HUES48 (cell line): ENCODE measurements around the gene CKLF.
"Not testable (repeated sequence)": the region's sequence is repeated elsewhere in the genome, so short reads cannot be mapped to it uniquely, and the experiment has no call there.

ENCODE experiments used
- H3K27ac ChIP-seq: one replicate; pipeline ENCODE4 v1.7.0; 2013; ENCODE audit warnings: low read depth, low read length, inconsistent platforms
- H3K27me3 ChIP-seq: 2 replicates; pipeline ENCODE4 v1.6.1; 2013; ENCODE audit warnings: mild to moderate bottlenecking, low read length; ENCODE audit not compliant: control insufficient read depth, insufficient read depth
- H3K36me3 ChIP-seq: 2 replicates; pipeline ENCODE4 v1.6.1; 2013; ENCODE audit warnings: low read length; ENCODE audit not compliant: control insufficient read depth, insufficient read depth
- H3K4me1 ChIP-seq: 2 replicates; pipeline ENCODE4 v1.6.1; 2013; ENCODE audit warnings: mild to moderate bottlenecking, low read length; ENCODE audit not compliant: control insufficient read depth, insufficient read depth
- H3K4me3 ChIP-seq: 2 replicates; pipeline ENCODE4 v1.5.1; 2013; ENCODE audit warnings: mild to moderate bottlenecking, low read depth, low read length
- H3K9ac ChIP-seq: 2 replicates; pipeline ENCODE4 v1.6.1; 2013; ENCODE audit warnings: mild to moderate bottlenecking, low read depth, low read length, moderate library complexity
- H3K9me3 ChIP-seq: 2 replicates; pipeline ENCODE4 v1.6.1; 2013; ENCODE audit warnings: low read length; ENCODE audit not compliant: control insufficient read depth, insufficient read depth

The CKLF gene

GRCh38 chr16:66601471-66601870, 49.1 kb downstream of the CKLF start:
- peaks cover 6% of the 10 kb centered on the region; the same call in 1 of the 2 replicates for H3K27me3 ChIP-seq
- no peaks in the 10 kb centered on the region for H3K36me3 ChIP-seq
- no peak overlapping the region for H3K27ac ChIP-seq
- no peak overlapping the region for H3K9ac ChIP-seq
- H3K9me3 ChIP-seq = no peaks in the 10 kb centered on the region
- no peaks in the 10 kb centered on the region for H3K4me1 ChIP-seq
- H3K4me3 ChIP-seq = no peak overlapping the region

- no peaks in the 10 kb centered on the region for H3K36me3 ChIP-seq
- peak overlapping the region; percentile 81 for H3K27ac ChIP-seq
- no peaks in the 10 kb centered on the region for H3K9me3 ChIP-seq
- H3K27me3 ChIP-seq = peaks cover 6% of the 10 kb centered on the region; the same call in 1 of the 2 replicates
- H3K9ac ChIP-seq = peak overlapping the region; percentile 21
- H3K4me3 ChIP-seq = peak overlapping the region; percentile 92
- peaks cover 6% of the 10 kb centered on the region for H3K4me1 ChIP-seq
Measured at GRCh38 chr16:66603537-66604375, 51.4 kb downstream of the CKLF start.

DNA sequence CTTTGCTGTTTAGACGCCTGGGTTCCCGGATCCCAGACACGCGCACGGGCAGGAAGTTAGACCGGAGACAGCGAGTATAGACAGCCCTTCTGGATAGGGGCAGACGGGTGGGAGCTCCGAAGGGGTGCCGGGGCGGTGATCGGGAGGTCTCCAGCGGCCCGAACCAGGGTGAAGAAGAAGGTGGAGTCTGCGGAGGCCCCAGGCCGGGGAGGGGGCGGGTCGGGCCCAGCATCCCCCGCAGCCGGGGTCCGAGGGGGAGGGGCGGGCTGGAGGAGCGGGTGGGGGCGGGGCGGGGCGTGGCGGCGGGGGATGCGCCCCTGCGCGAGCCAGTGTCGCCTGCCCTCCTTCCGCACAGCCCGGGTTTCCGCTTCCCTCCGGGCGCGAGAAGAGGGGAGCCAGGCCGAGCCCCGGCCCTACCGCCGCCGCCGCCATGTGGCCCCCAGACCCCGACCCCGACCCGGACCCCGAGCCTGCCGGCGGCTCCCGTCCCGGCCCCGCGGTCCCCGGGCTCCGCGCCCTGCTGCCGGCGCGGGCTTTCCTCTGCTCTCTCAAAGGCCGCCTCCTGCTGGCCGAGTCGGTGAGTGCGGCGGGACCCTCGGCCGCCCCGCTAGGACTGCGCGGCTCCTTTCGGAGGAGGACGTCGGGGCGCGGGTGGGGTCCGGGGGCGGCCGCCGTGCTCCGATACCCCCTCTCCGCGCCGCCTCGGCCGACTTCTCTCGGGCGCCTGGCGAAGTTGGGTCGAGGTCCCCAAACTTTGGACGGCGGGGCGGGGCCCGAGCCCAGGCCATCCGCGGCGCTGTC, 52.2 kb downstream of the CKLF start, which contains the start of gene CMTM3:
CMTM3 (plus strand) TSS at position 329 of the 801 bp plus-strand sequence; CDS start at position 431, 102 bp downstream.
- peaks cover 2% of the 10 kb centered on the region for H3K36me3 ChIP-seq
- peak within 1 kb of the TSS; percentile 92 for H3K4me3 ChIP-seq
- no peaks in the 10 kb centered on the region for H3K9me3 ChIP-seq
- H3K27ac ChIP-seq = peak within 1 kb of the TSS; percentile 81
- peak within 1 kb of the TSS; percentile 55 for H3K9ac ChIP-seq
- peaks cover 9% of the 10 kb centered on the region for H3K4me1 ChIP-seq
- H3K27me3 ChIP-seq = peaks cover 6% of the 10 kb centered on the region; the same call in 1 of the 2 replicates

GRCh38 chr16:66605177-66605978, 53.0 kb downstream of the CKLF start:
- Histone ChIP-seq H3K27me3 (peaks cover 6% of the 10 kb centered on the region; the same call in 1 of the 2 replicates), H3K9ac (peak overlapping the region; percentile 55), H3K36me3 (peaks cover 10% of the 10 kb centered on the region), H3K4me1 (peaks cover 9% of the 10 kb centered on the region), H3K4me3 (peak overlapping the region; percentile 92), H3K27ac (peak overlapping the region; percentile 81), H3K9me3 (no peaks in the 10 kb centered on the region)

- H3K27ac ChIP-seq = no peak overlapping the region
- H3K4me3 ChIP-seq = peak overlapping the region; percentile 92
- H3K9me3 ChIP-seq = no peaks in the 10 kb centered on the region
- H3K4me1 ChIP-seq = peaks cover 9% of the 10 kb centered on the region
- peaks cover 16% of the 10 kb centered on the region for H3K36me3 ChIP-seq
- peaks cover 6% of the 10 kb centered on the region; the same call in 1 of the 2 replicates for H3K27me3 ChIP-seq
- peak overlapping the region; percentile 27; the same call in 1 of the 2 replicates for H3K9ac ChIP-seq
Measured at GRCh38 chr16:66605979-66606751, 53.8 kb downstream of the CKLF start.

DNA sequence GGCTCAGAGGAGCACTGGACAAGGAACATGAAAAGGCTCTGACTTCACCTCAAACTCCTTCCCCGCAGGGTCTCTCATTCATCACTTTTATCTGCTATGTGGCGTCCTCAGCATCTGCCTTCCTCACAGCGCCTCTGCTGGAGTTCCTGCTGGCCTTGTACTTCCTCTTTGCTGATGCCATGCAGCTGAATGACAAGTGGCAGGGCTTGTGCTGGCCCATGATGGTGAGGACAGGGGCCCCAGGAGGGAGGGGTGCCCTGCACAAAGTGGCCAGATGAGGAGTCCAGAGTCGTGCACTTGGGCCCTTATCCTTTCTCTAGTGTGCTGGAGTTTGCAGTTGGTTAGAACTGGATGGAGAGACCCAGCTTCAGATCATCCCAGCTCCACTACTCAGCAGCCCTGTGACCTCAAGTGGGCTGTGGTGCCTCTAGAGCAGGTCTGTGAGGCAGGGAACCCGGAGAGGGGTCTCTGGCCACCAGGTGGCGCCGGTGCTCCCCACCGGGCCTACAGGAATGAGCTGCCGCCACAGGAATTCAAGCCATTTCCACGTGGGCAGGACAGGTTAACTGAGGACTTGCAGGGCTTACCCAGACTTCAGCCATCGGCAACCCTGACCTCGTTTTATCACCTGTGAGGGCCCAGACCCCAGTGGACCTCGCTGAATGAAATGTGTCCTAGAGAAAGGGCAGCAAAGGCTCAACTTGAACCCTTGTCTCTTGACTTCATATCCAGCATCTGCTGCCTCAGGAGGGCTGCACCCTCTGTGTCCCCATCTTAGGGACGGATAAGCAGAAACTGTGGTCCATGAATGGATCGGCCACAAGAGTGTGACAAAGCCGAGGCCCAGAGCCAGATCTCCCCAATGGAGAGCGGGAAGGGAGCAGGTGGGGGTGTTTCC, 56.1 kb downstream of the CKLF start:
- Histone ChIP-seq H3K27me3 (no peaks in the 10 kb centered on the region), H3K9me3 (no peaks in the 10 kb centered on the region), H3K9ac (no peak overlapping the region), H3K27ac (peak overlapping the region; percentile 68), H3K4me1 (peaks cover 9% of the 10 kb centered on the region), H3K36me3 (peaks cover 38% of the 10 kb centered on the region), H3K4me3 (no peak overlapping the region)

DNA sequence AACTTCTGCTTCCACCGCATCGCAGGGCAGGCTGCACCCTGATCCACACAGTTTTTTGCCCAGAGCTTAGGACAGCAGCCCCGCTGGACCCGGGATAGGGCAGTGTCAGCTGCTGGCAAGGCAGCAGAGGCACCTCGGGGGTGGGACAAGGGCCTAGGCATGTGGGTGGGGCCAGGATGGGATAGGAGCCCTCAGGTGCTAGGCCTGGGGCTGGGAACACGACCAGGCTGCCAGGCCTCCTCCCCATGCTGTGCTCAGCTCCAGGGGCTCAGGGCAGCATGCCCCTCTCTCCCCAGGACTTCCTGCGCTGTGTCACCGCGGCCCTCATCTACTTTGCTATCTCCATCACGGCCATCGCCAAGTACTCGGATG, 56.7 kb downstream of the CKLF start:
- Histone ChIP-seq H3K4me1 (peaks cover 9% of the 10 kb centered on the region), H3K4me3 (no peak overlapping the region), H3K36me3 (peaks cover 43% of the 10 kb centered on the region), H3K27ac (peak overlapping the region; percentile 5), H3K27me3 (no peaks in the 10 kb centered on the region), H3K9me3 (no peaks in the 10 kb centered on the region), H3K9ac (no peak overlapping the region)

- Histone ChIP-seq H3K9me3 (no peaks in the 10 kb centered on the region), H3K4me3 (no peak overlapping the region), H3K4me1 (peaks cover 10% of the 10 kb centered on the region), H3K27ac (no peak overlapping the region), H3K27me3 (no peaks in the 10 kb centered on the region), H3K9ac (no peak overlapping the region), H3K36me3 (peaks cover 54% of the 10 kb centered on the region)
Measured at GRCh38 chr16:66610111-66610820, 57.9 kb downstream of the CKLF start.

- not testable (repeated sequence) for H3K9ac ChIP-seq, H3K4me3 ChIP-seq, H3K27me3 ChIP-seq, H3K27ac ChIP-seq, H3K9me3 ChIP-seq
- Histone ChIP-seq H3K4me1 (peaks cover 25% of the 10 kb centered on the region), H3K36me3 (peaks cover 56% of the 10 kb centered on the region)
Measured at GRCh38 chr16:66611911-66612310, 59.5 kb downstream of the CKLF start.
